ENCODE data around the gene OR7C2.

- TF ChIP-seq CTCF (IDR thresholded peaks at IDR 0.05; ENCODE audit: low read length) = no peak
- no peak for TF ChIP-seq EZH2 (IDR thresholded peaks at IDR 0.05; ENCODE audit: borderline replicate concordance, low read length)
Observed at GRCh38 chr19:14972676-14973075, 31.4 kb downstream of the OR7C2 start.

Measured in OCI-LY1 (cell line).